HG02840 (cell line): Measurements from ENCODE around the gene PBX1.

Experiments
- ATAC-seq: cut with Tn5 transposase; IDR thresholded peaks from one replicate; pipeline ENCODE4 v1.9.1; 2021; ENCODE audit warnings: mild to moderate bottlenecking, moderate library complexity, moderate number of reproducible peaks; ENCODE audit not compliant: unreplicated experiment, low FRiP score

PBX1 gene

GRCh38 chr1:164688791-164689190, 129.8 kb downstream of the PBX1 start:
- ATAC-seq: no peak

GRCh38 chr1:164689672-164690511, 130.9 kb downstream of the PBX1 start:
- ATAC-seq: no peak

GRCh38 chr1:164692420-164692819, 133.4 kb downstream of the PBX1 start:
- ATAC-seq: no peak

GRCh38 chr1:164693564-164694359, 134.8 kb downstream of the PBX1 start:
- ATAC-seq: no peak

- ATAC-seq: no peak
Observed at GRCh38 chr1:164694505-164694904, 135.5 kb downstream of the PBX1 start.

- ATAC-seq: no peak
Observed at GRCh38 chr1:164695956-164696665, 137.1 kb downstream of the PBX1 start.

GRCh38 chr1:164699815-164700491, 141.0 kb downstream of the PBX1 start:
- ATAC-seq: no peak

- ATAC-seq: no peak
Observed at GRCh38 chr1:164700683-164701082, 141.7 kb downstream of the PBX1 start.

GRCh38 chr1:164701189-164701761, 142.3 kb downstream of the PBX1 start:
- ATAC-seq: no peak

GRCh38 chr1:164702216-164702615, 143.2 kb downstream of the PBX1 start:
- ATAC-seq: no peak

GRCh38 chr1:164702664-164703063, 143.7 kb downstream of the PBX1 start:
- ATAC-seq: no peak

- ATAC-seq: no peak
Observed at GRCh38 chr1:164703463-164703862, 144.5 kb downstream of the PBX1 start.

GRCh38 chr1:164703960-164704411, 145.0 kb downstream of the PBX1 start:
- ATAC-seq: no peak

GRCh38 chr1:164704954-164705353, 146.0 kb downstream of the PBX1 start:
- no peak for ATAC-seq

GRCh38 chr1:164706606-164706987, 147.6 kb downstream of the PBX1 start:
- no peak for ATAC-seq

- no peak for ATAC-seq
Observed at GRCh38 chr1:164707868-164708331, 148.9 kb downstream of the PBX1 start.

- no peak for ATAC-seq
Observed at GRCh38 chr1:164708596-164708995, 149.6 kb downstream of the PBX1 start.

- no peak for ATAC-seq
Observed at GRCh38 chr1:164709126-164709525, 150.1 kb downstream of the PBX1 start.

- no peak for ATAC-seq
Observed at GRCh38 chr1:164709541-164710278, 150.7 kb downstream of the PBX1 start.
